OCI-LY7 (cell line): ENCODE measurements around the gene MYBPC1.

ENCODE experiments used
- CTCF ChIP-seq: fragments of 200-600 bp; sonication (generic); conservative IDR thresholded peaks from 2 replicates; pipeline ENCODE4 v1.5.1; 2014; ENCODE audit warnings: mild to moderate bottlenecking, antibody characterized with exemption, low read length, moderate library complexity, mixed read lengths
- EZH2phosphoT487 ChIP-seq: fragments of 200-600 bp; sonication (generic); IDR thresholded peaks from 2 replicates; pipeline ENCODE4 v1.6.1; 2018; ENCODE audit warnings: low read depth, borderline replicate concordance, mild to moderate bottlenecking, mixed run types, antibody characterized with exemption, low read length, moderate library complexity, mixed read lengths

- TF ChIP-seq CTCF (no peak), EZH2phosphoT487 (no peak)
Observed at GRCh38 chr12:101566318-101566717, 28.5 kb upstream of the MYBPC1 start.
